GM12891 (cell line): Measurements from ENCODE around the gene CDHR5.

Experiments
- DNase-seq: peaks from one replicate; pipeline ENCODE4 v3.0.0; 2011; ENCODE audit warnings: low spot score; ENCODE audit not compliant: insufficient read length
- FAIRE-seq: peaks from 2 replicates; lab custom pipeline; 2011; peaks lifted over from hg19 to GRCh38; lab: Jason Lieb, UNC
- PAX5 ChIP-seq: IDR thresholded peaks from 2 replicates; pipeline ENCODE4 v1.6.1; 2011; ENCODE audit warnings: low read length, moderate library complexity, mild to moderate bottlenecking; ENCODE audit not compliant: insufficient read depth, severe bottlenecking
- POLR2A ChIP-seq: IDR thresholded peaks from 2 replicates; pipeline ENCODE4 v1.6.1; 2011; ENCODE audit warnings: low read depth, low read length, control low read depth
- POLR2AphosphoS5 ChIP-seq: IDR thresholded peaks from 2 replicates; pipeline ENCODE4 v1.6.1; 2011; ENCODE audit warnings: low read depth, low read length, control low read depth
- POU2F2 ChIP-seq: IDR thresholded peaks from 2 replicates; pipeline ENCODE4 v1.6.1; 2011; ENCODE audit warnings: low read depth, mild to moderate bottlenecking, control low read depth, low read length, moderate library complexity
- SPI1 ChIP-seq: IDR thresholded peaks from 2 replicates; pipeline ENCODE4 v1.6.1; 2011; ENCODE audit warnings: low read depth, low read length, control low read depth
- TAF1 ChIP-seq: IDR thresholded peaks from 2 replicates; pipeline ENCODE4 v1.6.1; 2011; ENCODE audit warnings: low read depth, low read length, control low read depth

Gene CDHR5

DNA sequence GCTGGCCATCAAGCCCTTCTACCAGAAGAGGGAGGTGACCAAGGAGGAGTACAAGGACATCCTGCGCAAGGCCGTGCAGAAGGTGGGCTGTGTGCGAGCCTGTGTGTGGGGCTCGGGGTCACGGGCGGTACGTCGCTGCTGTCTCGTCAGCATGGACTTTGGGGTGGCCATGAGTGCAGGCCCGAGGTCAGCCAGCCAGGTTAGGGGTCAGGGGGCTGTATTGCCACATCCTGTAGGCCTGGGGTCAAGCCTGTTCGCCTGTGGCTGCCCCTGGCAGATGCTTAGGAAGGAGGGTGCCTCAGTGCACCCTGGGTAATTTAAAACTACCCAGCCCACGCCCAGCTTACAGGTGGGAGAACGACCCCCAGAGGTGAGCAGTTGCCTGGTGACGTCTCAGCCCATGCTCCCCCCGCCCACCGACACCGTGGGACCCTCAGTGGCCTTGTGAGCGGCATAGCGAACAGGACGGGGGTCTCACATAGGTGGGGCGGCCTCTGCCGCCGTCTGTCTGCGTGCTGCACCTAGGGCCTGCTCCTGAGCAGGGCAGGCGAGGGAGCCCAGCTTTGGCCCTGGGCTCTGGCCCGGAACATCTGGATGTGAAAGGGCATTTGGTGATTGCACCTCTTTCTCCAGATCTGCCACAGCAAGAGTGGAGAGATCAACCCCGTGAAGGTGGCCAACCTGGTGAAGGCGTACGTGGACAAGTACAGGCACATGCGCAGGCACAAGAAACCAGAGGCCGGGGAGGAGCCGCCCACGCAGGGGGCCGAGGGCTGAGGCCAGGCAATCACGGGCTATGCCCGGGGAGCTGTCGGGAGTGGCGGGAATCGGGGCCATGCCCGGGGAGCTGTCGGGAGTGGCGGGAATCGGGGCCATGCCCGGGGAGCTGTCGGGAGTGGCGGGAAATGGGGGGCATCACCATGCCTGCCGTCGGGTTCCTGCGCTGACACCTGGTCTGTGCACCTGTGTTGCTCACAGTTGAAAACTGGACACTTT is 13.5 kb downstream of the CDHR5 start:
- DNase-seq = no peak
- TF ChIP-seq TAF1 (no peak), PAX5 (no peak), POU2F2 (no peak; the same call in none of the 2 replicates), POLR2AphosphoS5 (peak; percentile 71), SPI1 (no peak), POLR2A (peak; percentile 69)
- FAIRE-seq = no peak

GRCh38 chr11:610146-610801 is 14.5 kb downstream of the CDHR5 start:
- TF ChIP-seq SPI1 (no peak), PAX5 (no peak), POLR2AphosphoS5 (no peak)
- FAIRE-seq (no peak), DNase-seq (no peak)

DNA sequence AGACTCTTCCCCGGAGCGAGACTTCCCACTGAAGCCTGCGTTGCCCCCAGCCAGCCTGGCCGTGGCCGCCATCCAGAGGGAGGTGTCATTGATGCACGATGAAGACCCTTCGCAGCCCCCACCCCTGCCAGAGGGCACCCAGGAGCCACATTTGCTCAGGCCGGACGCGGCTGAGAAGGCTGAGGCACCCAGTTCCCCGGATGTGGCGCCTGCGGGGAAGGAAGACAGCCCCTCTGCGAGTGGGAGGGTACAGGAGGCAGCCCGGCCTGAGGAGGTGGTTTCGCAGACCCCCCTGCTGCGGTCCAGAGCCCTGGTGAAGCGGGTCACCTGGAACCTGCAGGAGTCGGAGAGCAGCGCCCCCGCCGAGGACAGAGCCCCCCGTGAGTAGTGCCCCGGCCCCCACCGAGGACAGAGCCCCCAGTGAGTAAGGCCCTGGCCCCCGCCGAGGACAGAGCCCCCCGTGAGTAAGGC is 15.4 kb downstream of the CDHR5 start:
- TF ChIP-seq POU2F2 = no peak
- no peak for TF ChIP-seq POLR2A
- TF ChIP-seq PAX5 = no peak
- TF ChIP-seq TAF1 = no peak
- no peak for TF ChIP-seq SPI1
- TF ChIP-seq POLR2AphosphoS5 = no peak
- no peak for DNase-seq
- FAIRE-seq = no peak

DNA sequence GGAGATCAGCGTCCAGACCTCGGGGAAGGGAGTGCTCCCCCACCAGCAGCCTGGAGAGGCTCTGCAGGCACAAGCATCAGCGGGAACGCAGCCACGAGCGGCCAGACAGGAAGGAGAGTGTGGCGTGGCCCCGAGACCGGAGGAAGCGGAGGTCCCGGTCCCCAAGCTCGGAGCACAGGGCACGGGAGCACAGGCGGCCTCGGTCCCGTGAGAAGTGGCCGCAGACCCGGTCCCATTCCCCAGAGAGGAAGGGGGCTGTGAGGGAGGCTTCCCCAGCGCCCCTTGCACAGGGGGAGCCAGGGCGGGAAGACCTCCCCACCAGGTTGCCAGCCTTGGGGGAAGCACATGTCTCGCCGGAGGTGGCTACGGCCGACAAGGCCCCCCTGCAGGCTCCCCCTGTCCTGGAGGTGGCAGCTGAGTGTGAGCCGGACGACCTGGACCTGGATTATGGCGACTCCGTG is 15.9 kb downstream of the CDHR5 start:
- no peak for FAIRE-seq
- TF ChIP-seq POLR2AphosphoS5 (no peak), SPI1 (no peak), POU2F2 (no peak), PAX5 (no peak), POLR2A (no peak), TAF1 (no peak)
- DNase-seq = no peak

DNA sequence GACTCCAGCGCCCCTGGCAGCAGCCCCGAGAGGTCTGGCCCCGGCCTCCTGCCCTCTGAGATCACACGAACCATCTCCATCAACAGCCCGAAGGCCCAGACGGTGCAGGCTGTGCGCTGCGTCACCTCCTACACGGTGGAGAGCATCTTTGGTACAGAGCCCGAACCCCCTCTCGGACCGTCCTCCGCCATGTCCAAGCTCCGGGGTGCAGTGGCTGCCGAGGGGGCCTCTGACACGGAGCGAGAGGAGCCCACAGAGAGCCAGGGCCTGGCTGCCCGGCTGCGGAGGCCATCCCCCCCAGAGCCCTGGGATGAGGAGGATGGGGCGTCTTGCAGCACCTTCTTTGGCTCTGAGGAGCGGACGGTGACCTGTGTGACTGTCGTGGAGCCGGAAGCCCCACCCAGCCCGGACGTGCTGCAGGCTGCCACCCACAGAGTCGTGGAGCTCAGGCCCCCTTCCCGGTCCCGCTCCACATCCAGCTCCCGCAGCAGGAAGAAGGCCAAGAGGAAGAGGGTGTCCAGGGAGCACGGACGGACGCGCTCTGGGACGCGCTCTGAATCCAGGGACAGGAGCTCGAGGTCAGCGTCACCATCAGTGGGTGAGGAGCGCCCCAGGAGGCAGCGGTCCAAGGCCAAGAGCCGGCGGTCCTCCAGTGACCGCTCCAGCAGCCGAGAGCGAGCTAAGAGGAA is 16.6 kb downstream of the CDHR5 start:
- DNase-seq (no peak), FAIRE-seq (no peak)
- TF ChIP-seq PAX5 (no peak), POU2F2 (no peak), POLR2AphosphoS5 (no peak), TAF1 (no peak), POLR2A (no peak), SPI1 (no peak)

DNA sequence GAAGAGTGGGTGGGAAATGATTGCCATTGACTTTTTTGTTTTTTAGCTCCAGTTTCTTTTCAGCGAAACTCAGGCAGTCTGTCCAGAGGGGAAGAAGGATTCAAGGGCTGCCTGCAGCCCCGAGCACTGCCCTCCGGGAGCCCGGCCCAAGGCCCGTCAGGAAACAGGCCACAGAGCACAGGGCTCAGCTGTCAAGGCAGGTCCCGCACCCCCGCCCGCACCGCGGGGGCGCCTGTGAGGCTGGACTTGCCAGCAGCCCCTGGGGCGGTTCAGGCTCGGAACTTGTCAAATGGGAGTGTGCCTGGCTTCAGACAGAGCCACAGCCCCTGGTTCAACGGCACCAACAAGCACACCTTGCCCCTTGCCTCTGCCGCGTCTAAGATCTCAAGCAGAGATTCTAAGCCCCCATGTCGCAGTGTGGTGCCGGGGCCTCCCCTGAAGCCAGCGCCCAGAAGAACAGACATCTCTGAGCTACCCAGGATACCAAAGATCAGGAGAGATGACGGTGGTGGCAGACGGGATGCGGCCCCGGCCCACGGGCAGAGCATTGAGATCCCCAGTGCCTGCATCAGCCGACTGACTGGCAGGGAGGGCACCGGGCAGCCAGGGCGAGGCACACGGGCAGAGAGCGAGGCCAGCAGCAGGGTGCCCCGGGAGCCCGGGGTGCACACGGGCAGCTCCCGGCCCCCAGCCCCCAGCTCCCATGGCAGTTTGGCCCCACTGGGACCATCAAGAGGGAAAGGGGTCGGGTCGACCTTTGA is 17.6 kb downstream of the CDHR5 start:
- FAIRE-seq = no peak
- no peak for DNase-seq
- no peak for TF ChIP-seq TAF1
- TF ChIP-seq PAX5 = no peak

GRCh38 chr11:606245-606644 is 18.5 kb downstream of the CDHR5 start:
- FAIRE-seq (no peak), DNase-seq (no peak)
- TF ChIP-seq TAF1 (no peak), SPI1 (no peak), PAX5 (no peak), POLR2AphosphoS5 (no peak), POU2F2 (no peak), POLR2A (no peak)

GRCh38 chr11:605286-606129 is 19.2 kb downstream of the CDHR5 start:
- no peak for DNase-seq
- no peak for FAIRE-seq
- TF ChIP-seq POLR2AphosphoS5 = no peak
- no peak for TF ChIP-seq POU2F2
- no peak for TF ChIP-seq TAF1
